ENCODE results near the gene TEX29.

DNA sequence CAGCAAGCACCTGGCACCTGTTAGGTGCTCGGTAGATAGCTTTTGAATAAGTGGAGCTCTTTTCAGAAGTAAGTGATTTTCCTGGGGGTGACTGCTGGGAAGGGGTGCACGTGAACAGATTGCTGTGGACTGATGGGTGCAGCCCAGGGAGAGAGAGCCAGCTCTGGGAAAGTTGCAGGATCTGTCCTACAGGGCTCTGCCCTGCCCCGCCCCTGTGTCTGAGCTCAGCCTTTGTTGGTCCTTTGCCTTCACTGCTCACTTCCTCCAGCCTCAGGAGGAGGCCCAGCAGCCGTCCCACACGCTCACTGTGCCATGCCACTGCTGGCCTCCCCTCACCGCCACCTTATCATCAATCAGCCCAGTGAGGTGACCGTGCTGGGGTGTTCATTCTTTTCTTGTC is 33.7 kb upstream of the TEX29 start:
- TF ChIP-seq FOS (IDR thresholded peaks at IDR 0.05; ENCODE audit: extremely low read depth, insufficient read length) (no peak), FOXK1 (CRISPR knock-in tag; IDR thresholded peaks at IDR 0.05; ENCODE audit: borderline replicate concordance) (no peak), RNF2 (IDR thresholded peaks at IDR 0.05) (no peak)
- TF ChIP-seq, protein P1, sequence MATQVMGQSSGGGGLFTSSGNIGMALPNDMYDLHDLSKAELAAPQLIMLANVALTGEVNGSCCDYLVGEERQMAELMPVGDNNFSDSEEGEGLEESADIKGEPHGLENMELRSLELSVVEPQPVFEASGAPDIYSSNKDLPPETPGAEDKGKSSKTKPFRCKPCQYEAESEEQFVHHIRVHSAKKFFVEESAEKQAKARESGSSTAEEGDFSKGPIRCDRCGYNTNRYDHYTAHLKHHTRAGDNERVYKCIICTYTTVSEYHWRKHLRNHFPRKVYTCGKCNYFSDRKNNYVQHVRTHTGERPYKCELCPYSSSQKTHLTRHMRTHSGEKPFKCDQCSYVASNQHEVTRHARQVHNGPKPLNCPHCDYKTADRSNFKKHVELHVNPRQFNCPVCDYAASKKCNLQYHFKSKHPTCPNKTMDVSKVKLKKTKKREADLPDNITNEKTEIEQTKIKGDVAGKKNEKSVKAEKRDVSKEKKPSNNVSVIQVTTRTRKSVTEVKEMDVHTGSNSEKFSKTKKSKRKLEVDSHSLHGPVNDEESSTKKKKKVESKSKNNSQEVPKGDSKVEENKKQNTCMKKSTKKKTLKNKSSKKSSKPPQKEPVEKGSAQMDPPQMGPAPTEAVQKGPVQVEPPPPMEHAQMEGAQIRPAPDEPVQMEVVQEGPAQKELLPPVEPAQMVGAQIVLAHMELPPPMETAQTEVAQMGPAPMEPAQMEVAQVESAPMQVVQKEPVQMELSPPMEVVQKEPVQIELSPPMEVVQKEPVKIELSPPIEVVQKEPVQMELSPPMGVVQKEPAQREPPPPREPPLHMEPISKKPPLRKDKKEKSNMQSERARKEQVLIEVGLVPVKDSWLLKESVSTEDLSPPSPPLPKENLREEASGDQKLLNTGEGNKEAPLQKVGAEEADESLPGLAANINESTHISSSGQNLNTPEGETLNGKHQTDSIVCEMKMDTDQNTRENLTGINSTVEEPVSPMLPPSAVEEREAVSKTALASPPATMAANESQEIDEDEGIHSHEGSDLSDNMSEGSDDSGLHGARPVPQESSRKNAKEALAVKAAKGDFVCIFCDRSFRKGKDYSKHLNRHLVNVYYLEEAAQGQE (IDR thresholded peaks at IDR 0.05; ENCODE audit: borderline replicate concordance), result no peak
- TF ChIP-seq, protein P1 (CRISPR knock-in tag; IDR thresholded peaks at IDR 0.05; ENCODE audit: low read depth), result no peak
- TF ChIP-seq, protein P2, sequence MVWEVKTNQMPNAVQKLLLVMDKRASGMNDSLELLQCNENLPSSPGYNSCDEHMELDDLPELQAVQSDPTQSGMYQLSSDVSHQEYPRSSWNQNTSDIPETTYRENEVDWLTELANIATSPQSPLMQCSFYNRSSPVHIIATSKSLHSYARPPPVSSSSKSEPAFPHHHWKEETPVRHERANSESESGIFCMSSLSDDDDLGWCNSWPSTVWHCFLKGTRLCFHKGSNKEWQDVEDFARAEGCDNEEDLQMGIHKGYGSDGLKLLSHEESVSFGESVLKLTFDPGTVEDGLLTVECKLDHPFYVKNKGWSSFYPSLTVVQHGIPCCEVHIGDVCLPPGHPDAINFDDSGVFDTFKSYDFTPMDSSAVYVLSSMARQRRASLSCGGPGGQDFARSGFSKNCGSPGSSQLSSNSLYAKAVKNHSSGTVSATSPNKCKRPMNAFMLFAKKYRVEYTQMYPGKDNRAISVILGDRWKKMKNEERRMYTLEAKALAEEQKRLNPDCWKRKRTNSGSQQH (CRISPR knock-in tag; IDR thresholded peaks at IDR 0.05), result no peak
- TF ChIP-seq, protein P3, sequence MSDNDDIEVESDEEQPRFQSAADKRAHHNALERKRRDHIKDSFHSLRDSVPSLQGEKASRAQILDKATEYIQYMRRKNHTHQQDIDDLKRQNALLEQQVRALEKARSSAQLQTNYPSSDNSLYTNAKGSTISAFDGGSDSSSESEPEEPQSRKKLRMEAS (CRISPR knock-in tag; IDR thresholded peaks at IDR 0.05), result no peak

Measured in K562 (cell line).